Osteocyte (in vitro differentiated cells): Measurements from ENCODE around the gene FCMR. TPM values are rescaled to one million over a fixed set of nuclear protein-coding genes. Genes with fewer than 3 reads are reported as not detected.

Experiments
- DNase-seq: peaks from one replicate; pipeline ENCODE4 v3.0.0; 2021; ENCODE audit warnings: mixed read lengths; ENCODE audit not compliant: unreplicated experiment; ENCODE audit errors: extremely low spot score
- H3K27ac Mint-ChIP-seq: one replicate; pipeline ENCODE4 v1.8.0; 2021; ENCODE audit warnings: mild to moderate bottlenecking, mixed read lengths; ENCODE audit not compliant: unreplicated experiment
- H3K27me3 Mint-ChIP-seq: one replicate; pipeline ENCODE4 v1.8.0; 2021; ENCODE audit warnings: mixed read lengths; ENCODE audit not compliant: unreplicated experiment
- H3K36me3 Mint-ChIP-seq: one replicate; pipeline ENCODE4 v1.8.0; 2021; ENCODE audit warnings: mixed read lengths; ENCODE audit not compliant: unreplicated experiment
- H3K4me1 Mint-ChIP-seq: one replicate; pipeline ENCODE4 v1.8.0; 2021; ENCODE audit warnings: mixed read lengths; ENCODE audit not compliant: unreplicated experiment
- H3K4me3 Mint-ChIP-seq: one replicate; pipeline ENCODE4 v1.8.0; 2021; ENCODE audit warnings: mild to moderate bottlenecking, moderate library complexity, mixed read lengths; ENCODE audit not compliant: unreplicated experiment
- H3K9me3 Mint-ChIP-seq: one replicate; pipeline ENCODE4 v1.8.0; 2021; ENCODE audit warnings: mixed read lengths; ENCODE audit not compliant: unreplicated experiment
- CTCF ChIP-seq: fragments of 200-600 bp; sonication (generic); IDR thresholded peaks from 2 replicates; pipeline ENCODE4 v1.5.0; 2021; ENCODE audit warnings: antibody characterized with exemption, mild to moderate bottlenecking, moderate library complexity
- total RNA-seq: library from RNA; stranded (reverse); gene quantifications from 2 replicates; pipeline ENCODE4 v1.2.1, GENCODE V29; 2021

FCMR gene
- total RNA-seq, 1 donor from 2014 or later, result not detected

- Mint-ChIP-seq H3K4me3 (no peak overlapping the region), H3K4me1 (no peaks in the 10 kb centered on the region)
Measured at GRCh38 chr1:206886831-206887230, 34.9 kb downstream of the FCMR start.

GRCh38 chr1:206885341-206886060, 36.2 kb downstream of the FCMR start:
- DNase-seq, result no peak
- no peak for TF ChIP-seq CTCF
- peaks cover 33% of the 10 kb centered on the region for H3K27me3 Mint-ChIP-seq
- H3K9me3 Mint-ChIP-seq, result no peaks in the 10 kb centered on the region
- no peak overlapping the region for H3K4me3 Mint-ChIP-seq
- no peak overlapping the region for H3K27ac Mint-ChIP-seq
- H3K36me3 Mint-ChIP-seq, result no peaks in the 10 kb centered on the region
- no peaks in the 10 kb centered on the region for H3K4me1 Mint-ChIP-seq

More at GRCh38 chr1:206886831-206887230, 34.9 kb downstream of the FCMR start:
- Mint-ChIP-seq H3K27ac (no peak overlapping the region), H3K27me3 (peaks cover 41% of the 10 kb centered on the region), H3K9me3 (no peaks in the 10 kb centered on the region), H3K36me3 (no peaks in the 10 kb centered on the region)
- TF ChIP-seq CTCF, result no peak
- no peak for DNase-seq

- TF ChIP-seq CTCF, result no peak
- Mint-ChIP-seq H3K27me3 (peaks cover 28% of the 10 kb centered on the region), H3K4me3 (no peak overlapping the region), H3K9me3 (peaks cover 8% of the 10 kb centered on the region), H3K36me3 (no peaks in the 10 kb centered on the region), H3K27ac (no peak overlapping the region), H3K4me1 (no peaks in the 10 kb centered on the region)
- no peak for DNase-seq
Measured at GRCh38 chr1:206883876-206884275, 37.9 kb downstream of the FCMR start.

- no peak overlapping the region for H3K27ac Mint-ChIP-seq
- no peaks in the 10 kb centered on the region for H3K4me1 Mint-ChIP-seq
- H3K27me3 Mint-ChIP-seq, result peaks cover 25% of the 10 kb centered on the region
- no peak for DNase-seq
- no peak overlapping the region for H3K4me3 Mint-ChIP-seq
- peaks cover 9% of the 10 kb centered on the region for H3K9me3 Mint-ChIP-seq
- no peaks in the 10 kb centered on the region for H3K36me3 Mint-ChIP-seq
- no peak for TF ChIP-seq CTCF
Measured at GRCh38 chr1:206883160-206883559, 38.6 kb downstream of the FCMR start.

GRCh38 chr1:206882555-206882954, 39.2 kb downstream of the FCMR start:
- no peak for DNase-seq
- H3K27ac Mint-ChIP-seq, result no peak overlapping the region
- no peak for TF ChIP-seq CTCF
- H3K4me3 Mint-ChIP-seq, result no peak overlapping the region
- H3K4me1 Mint-ChIP-seq, result no peaks in the 10 kb centered on the region
- H3K9me3 Mint-ChIP-seq, result peaks cover 11% of the 10 kb centered on the region
- no peaks in the 10 kb centered on the region for H3K36me3 Mint-ChIP-seq
- peaks cover 20% of the 10 kb centered on the region for H3K27me3 Mint-ChIP-seq
